Measurements from ENCODE around the gene CTNNAL1. TPM values are rescaled to one million over a fixed set of nuclear protein-coding genes. Genes with fewer than 3 reads are reported as not detected.
"Not testable (repeated sequence)": the region's sequence is repeated elsewhere in the genome, so short reads cannot be mapped to it uniquely, and the experiment has no call there.

Gene CTNNAL1
- polyA plus RNA-seq, 3 donors, result 12.9 to 27.2 (median 26.5) TPM

DNA sequence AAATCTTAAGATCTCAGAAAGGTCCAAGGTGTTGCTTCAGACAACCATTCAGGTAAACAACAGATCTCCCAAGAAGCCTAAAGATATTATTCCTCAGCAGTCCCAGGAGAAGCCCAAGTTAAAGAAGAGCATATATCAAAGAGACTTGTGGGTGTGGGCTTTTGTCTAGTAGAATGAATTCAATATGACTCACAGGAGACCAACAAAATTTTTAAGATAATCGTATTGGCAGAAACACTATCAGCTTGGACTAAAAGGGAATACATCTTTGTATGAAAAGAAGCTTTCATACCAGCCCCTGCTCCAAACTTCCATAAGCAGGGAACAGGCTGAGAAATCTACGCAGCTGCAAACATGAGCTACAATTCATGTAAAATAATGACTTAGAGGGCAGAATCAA is 10.2 kb downstream of the CTNNAL1 start:
- H3K27ac ChIP-seq (ENCODE audit: low read depth, low read length), result no peak overlapping the region
- WGBS, 3 donors, result 74 to 99% (median 76%) methylated on average over 2 of the region's 2 CpGs

- H3K27ac ChIP-seq (ENCODE audit: low read depth, low read length), result no peak overlapping the region
- WGBS, 3 donors, result 94 to 98% (median 98%) methylated on average over 4 of the region's 4 CpGs
Observed at GRCh38 chr9:109002141-109002540, 11.2 kb downstream of the CTNNAL1 start.

GRCh38 chr9:109001275-109001676 is 12.0 kb downstream of the CTNNAL1 start:
- no peak overlapping the region for H3K27ac ChIP-seq (ENCODE audit: low read depth, low read length)
- 53 to 88% (median 55%) methylated on average over 1 of the region's 1 CpG for WGBS, 3 donors

- 43 to 87% (median 57%) methylated on average over 1 of the region's 1 CpG for WGBS, 3 donors
- H3K27ac ChIP-seq (ENCODE audit: low read depth, low read length), result no peak overlapping the region
Observed at GRCh38 chr9:108997112-108997511, 16.2 kb downstream of the CTNNAL1 start.

DNA sequence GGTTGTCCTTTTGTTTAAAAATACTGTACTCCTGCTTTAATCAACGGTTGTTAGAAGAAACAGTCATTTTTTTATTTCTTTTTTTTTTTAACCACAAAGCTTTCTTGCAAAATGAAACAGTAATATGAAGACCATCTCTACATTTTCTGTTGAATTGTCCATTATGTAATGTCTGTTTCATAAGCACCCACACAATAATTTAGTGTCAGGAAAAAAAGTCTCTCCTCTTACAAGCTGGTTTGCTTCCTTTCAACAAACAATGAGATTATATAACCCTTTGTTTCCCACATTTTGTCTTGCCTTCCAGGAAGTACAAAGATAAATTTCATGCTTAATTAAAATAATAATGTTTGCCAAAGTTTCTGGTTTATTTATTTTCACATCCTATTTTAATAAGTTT is 16.7 kb downstream of the CTNNAL1 start:
- H3K27ac ChIP-seq (ENCODE audit: low read depth, low read length), result no peak overlapping the region
- 15 to 48% (median 19%) methylated on average over 1 of the region's 1 CpG for WGBS, 3 donors

DNA sequence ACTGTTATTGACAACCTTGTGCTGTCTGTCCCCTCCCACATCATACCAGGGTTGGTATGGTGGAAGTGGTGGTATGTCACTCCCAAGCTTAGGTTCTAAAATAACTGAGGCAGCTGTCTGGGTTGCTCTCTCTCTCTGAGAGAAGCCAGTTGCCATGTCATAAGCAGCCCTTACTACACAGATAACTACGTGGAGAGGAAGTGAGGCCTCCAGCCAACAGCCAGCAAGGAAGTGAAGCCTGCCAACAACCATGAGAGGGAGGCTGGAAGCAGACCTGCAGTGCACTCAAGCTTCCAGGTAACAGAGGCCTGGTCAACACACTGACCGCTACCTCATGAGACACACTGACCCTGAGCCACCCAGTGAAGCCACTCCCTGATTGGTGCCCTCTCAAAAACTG is 18.6 kb downstream of the CTNNAL1 start:
- H3K27ac ChIP-seq (ENCODE audit: low read depth, low read length), result no peak overlapping the region
- 29 to 51% (median 39%) methylated on average over 2 of the region's 2 CpGs for WGBS, 3 donors

- 34 to 67% (median 65%) methylated on average over 5 of the region's 5 CpGs for WGBS, 3 donors
- H3K27ac ChIP-seq (ENCODE audit: low read depth, low read length), result no peak overlapping the region
Observed at GRCh38 chr9:108991479-108991878, 21.8 kb downstream of the CTNNAL1 start.

GRCh38 chr9:108983885-108984284 is 29.4 kb downstream of the CTNNAL1 start:
- H3K27ac ChIP-seq (ENCODE audit: low read depth, low read length), result no peak overlapping the region

DNA sequence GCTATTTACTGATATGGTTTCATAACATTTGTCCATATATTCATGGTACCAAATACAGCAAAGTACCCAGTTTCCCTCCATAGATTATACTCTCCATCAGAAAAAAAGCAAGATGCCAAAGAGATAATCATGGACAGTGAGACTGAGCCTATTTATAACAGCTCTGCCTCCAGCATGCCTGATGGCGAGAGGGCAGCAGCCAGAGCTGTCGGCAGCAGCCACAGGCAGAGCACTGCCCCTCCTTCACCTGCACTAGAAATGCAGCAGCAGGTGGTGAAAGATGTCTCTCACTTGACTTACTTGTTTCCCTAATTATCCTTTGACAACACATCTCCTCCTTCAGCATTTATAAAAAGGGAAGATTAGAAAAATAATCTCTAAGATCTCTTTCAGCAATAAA is 32.4 kb downstream of the CTNNAL1 start:
- H3K27ac ChIP-seq (ENCODE audit: low read depth, low read length), result no peak overlapping the region
- 96 to 100% (median 99%) methylated on average over 2 of the region's 2 CpGs for WGBS, 3 donors

DNA sequence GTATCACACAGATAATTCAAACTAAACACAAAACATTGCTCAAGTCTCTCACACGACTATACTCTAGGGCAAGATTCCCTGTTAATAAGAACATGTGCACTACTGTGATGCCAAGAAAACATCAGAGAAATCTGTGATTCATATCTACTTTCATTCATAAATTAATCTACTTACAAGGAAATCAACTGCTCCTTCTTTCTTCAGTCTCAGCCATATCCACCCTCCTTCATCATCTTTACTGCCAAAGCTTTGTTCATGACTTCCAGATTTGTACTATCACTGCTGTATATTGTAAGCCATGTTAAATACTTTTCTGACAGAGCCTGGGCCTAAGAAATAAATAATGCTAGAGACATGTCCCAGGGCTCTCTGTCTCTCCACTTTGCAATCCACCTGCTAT is 35.1 kb downstream of the CTNNAL1 start:
- no peak overlapping the region for H3K27ac ChIP-seq (ENCODE audit: low read depth, low read length)
- 22 to 51% (median 51%) methylated on average over 1 of the region's 1 CpG for WGBS, 3 donors

- 21 to 47% (median 41%) methylated on average over 5 of the region's 5 CpGs for WGBS, 3 donors
- H3K27ac ChIP-seq (ENCODE audit: low read depth, low read length), result no peak overlapping the region
Observed at GRCh38 chr9:108973895-108974294, 39.4 kb downstream of the CTNNAL1 start.

DNA sequence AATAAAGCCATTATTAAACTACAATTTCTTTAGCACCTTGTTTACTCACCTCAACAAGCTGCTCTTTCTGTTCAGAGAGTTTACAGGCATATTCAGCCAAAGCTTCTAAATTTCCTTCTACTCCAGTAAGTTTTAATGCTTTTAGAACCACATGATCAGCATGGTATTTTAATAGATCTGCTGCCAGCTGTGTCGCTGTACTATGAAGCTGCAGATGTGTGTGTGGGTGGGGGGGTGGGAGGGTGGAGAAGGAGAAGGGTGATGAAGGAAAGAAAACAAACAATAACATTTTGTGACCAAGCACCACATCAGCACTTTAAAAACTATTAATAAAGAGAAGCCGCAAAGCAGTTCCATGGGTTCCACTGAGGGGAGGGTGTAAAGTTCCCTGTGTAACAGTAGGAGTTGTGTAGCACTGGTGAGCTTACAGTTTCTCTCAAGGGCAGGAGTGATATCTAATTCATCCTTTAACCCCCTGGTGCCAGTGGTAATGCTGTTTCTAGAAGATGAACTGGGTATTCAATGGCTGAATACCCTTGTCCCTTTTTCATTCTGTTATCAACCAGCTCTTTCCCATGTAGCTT is 40.6 kb downstream of the CTNNAL1 start:
- 52 to 67% (median 63%) methylated on average over 2 of the region's 2 CpGs for WGBS, 3 donors
- H3K27ac ChIP-seq (ENCODE audit: low read depth, low read length), result no peak overlapping the region

GRCh38 chr9:108972186-108972585 is 41.1 kb downstream of the CTNNAL1 start:
- 58 to 78% (median 69%) methylated on average over 3 of the region's 3 CpGs for WGBS, 3 donors

GRCh38 chr9:108971392-108971791 is 41.9 kb downstream of the CTNNAL1 start:
- H3K27ac ChIP-seq (ENCODE audit: low read depth, low read length), result not testable (repeated sequence)
- WGBS, 3 donors, result 95 to 100% (median 96%) methylated on average over 2 of the region's 2 CpGs

More at GRCh38 chr9:108972186-108972585, 41.1 kb downstream of the CTNNAL1 start:
- no peak overlapping the region for H3K27ac ChIP-seq (ENCODE audit: low read depth, low read length)

- H3K27ac ChIP-seq (ENCODE audit: low read depth, low read length), result no peak overlapping the region
Observed at GRCh38 chr9:108967916-108968315, 45.4 kb downstream of the CTNNAL1 start.

DNA sequence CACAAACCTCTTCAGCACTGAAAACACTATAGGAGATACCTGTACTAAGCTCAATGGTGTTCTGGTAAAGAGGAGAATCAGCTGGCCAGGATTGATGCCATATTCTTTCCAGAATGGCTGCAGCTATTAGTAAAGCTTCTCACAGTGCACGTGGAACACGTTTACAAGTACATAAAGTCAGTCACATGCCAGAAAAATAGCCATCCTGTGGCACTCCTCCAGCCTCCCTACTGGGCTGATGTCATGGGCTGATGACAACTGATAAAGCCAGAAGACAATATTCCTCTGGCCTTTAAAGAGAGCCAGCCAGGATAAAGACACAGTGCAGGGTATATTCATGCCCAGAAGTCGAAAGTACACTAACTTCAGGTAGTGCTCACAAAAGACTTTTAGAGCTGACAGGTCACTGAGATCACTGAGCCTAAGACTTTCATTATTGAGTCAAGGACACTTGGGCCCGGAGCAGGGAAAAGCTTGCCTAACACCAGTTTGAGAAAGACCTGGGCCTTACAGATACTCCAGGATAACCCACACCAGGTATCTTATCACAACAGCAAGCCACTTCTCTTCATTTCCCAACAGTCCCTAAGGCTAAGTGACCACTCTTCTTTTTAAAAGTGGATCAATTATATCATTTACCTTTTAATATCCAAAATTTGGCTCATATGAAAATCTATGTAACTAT is 49.7 kb downstream of the CTNNAL1 start:
- H3K27ac ChIP-seq (ENCODE audit: low read depth, low read length), result no peak overlapping the region
- WGBS, 3 donors, result 75 to 81% (median 76%) methylated on average over 4 of the region's 4 CpGs

GRCh38 chr9:108961151-108961550 is 52.1 kb downstream of the CTNNAL1 start:
- WGBS, 3 donors, result 93 to 96% (median 94%) methylated on average over 2 of the region's 2 CpGs
- H3K27ac ChIP-seq (ENCODE audit: low read depth, low read length), result no peak overlapping the region

- H3K27ac ChIP-seq (ENCODE audit: low read depth, low read length), result no peak overlapping the region
- WGBS, 3 donors, result 70 to 75% (median 75%) methylated on average over 6 of the region's 6 CpGs
Observed at GRCh38 chr9:108960331-108960730, 53.0 kb downstream of the CTNNAL1 start.

DNA sequence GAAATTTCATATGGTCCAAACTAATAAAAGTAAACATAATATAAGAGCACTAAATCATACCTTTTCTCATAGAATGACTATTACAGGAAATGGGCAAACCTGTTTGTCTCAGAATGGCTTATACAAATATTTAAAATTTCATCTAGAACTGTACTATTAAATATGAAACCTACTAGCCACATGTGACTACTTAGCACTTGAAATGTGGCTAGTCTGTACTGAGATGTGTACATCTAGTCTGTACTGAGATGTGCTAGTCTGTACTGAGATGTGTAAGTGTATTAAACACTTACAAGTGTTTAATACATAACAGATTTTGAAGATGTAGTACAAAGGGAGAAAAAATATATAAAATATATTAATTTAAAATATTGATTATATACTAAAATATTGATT is 56.7 kb downstream of the CTNNAL1 start:
- no peak overlapping the region for H3K27ac ChIP-seq (ENCODE audit: low read depth, low read length)

DNA sequence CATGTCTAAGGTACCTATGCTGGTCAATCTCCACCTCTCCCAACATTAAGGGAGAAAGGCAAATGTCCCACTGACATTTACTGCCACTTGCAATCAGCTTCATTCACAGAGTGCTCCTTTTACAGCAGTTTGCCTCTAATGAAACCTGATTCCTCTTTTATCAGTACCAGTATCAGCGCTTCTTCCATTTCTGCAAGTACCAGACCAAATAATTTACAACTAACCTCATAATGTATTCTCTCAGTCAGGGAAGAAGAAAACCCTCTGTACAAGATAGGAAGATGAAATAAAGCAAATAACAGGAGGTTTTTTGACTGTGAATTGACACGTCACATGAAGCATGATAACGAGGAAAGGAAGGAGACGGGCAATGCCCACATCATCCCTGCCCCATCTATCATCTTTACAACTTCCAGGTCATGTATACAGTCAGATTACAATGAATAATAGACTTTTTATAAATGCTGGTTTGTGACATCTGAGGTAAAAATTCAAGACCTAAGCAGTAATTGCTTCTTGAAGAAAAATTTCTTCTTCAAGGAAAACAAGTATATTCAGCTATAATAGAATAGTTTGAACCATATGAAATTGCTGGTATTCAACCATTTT is 57.2 kb downstream of the CTNNAL1 start:
- H3K27ac ChIP-seq (ENCODE audit: low read depth, low read length), result no peak overlapping the region
- WGBS, 3 donors, result 85 to 89% (median 89%) methylated on average over 4 of the region's 4 CpGs

Measured in adipose tissue (tissue), 3 donors.